ENCODE measurements around the gene CD33.

CD33 gene

DNA sequence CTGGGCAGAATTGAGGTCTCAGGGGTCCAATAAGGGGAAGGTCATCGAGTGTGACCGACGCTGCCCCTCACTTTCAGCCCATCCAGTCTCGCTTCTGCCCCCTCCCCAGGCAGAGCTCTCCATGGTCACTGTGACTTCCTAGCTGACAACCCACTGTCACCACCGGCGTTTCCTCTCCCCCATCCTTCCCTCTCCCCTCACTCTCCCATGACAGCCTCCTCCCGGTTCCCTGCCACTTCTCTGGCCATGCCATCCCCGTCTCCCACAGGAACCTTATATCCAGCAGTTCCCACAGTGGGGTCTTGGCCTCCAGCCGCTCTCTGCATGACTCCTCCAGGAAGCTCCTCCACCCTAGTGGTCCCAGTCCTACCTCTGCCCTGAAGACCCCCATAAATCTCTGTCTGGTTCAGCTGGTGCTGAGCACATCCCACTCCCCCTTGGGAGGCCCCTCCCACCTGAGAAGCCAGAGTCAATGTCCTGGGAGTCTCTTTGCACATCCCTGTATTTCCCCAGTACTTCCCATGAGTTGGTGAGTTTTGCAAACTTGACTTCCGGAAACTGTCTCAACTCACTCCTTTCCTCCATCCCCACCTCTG is 24.7 kb upstream of the CD33 start:
- no peak for TF ChIP-seq MYC (IDR thresholded peaks at IDR 0.05; ENCODE audit: low read depth, low read length)
- TF ChIP-seq MAX (IDR thresholded peaks at IDR 0.05; ENCODE audit: low read depth, low read length), result no peak
- TF ChIP-seq, protein P1, sequence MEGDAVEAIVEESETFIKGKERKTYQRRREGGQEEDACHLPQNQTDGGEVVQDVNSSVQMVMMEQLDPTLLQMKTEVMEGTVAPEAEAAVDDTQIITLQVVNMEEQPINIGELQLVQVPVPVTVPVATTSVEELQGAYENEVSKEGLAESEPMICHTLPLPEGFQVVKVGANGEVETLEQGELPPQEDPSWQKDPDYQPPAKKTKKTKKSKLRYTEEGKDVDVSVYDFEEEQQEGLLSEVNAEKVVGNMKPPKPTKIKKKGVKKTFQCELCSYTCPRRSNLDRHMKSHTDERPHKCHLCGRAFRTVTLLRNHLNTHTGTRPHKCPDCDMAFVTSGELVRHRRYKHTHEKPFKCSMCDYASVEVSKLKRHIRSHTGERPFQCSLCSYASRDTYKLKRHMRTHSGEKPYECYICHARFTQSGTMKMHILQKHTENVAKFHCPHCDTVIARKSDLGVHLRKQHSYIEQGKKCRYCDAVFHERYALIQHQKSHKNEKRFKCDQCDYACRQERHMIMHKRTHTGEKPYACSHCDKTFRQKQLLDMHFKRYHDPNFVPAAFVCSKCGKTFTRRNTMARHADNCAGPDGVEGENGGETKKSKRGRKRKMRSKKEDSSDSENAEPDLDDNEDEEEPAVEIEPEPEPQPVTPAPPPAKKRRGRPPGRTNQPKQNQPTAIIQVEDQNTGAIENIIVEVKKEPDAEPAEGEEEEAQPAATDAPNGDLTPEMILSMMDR (IDR thresholded peaks at IDR 0.05; ENCODE audit: low read depth, low read length), result no peak
- no peak for TF ChIP-seq POLR2A (IDR thresholded peaks at IDR 0.05; ENCODE audit: extremely low read depth, insufficient read length)
- DNase-seq (ENCODE audit: low read depth), result no peak
- H3K4me3 ChIP-seq (ENCODE audit: low read depth, low read length), result no peak overlapping the region

GRCh38 chr19:51201712-51202111 is 23.2 kb upstream of the CD33 start:
- peak; percentile 67 for DNase-seq (ENCODE audit: low read depth)
- TF ChIP-seq MYC (IDR thresholded peaks at IDR 0.05; ENCODE audit: low read depth, low read length) (0 out of 2 replicates have a peak, but pooled peaks have one; percentile 44), MAX (IDR thresholded peaks at IDR 0.05; ENCODE audit: low read depth, low read length) (peak; percentile 93)
- TF ChIP-seq, protein P1 (IDR thresholded peaks at IDR 0.05; ENCODE audit: low read depth, low read length), result no peak
- H3K4me3 ChIP-seq (ENCODE audit: low read depth, low read length), result no peak overlapping the region

GRCh38 chr19:51203916-51204315 is 21.0 kb upstream of the CD33 start:
- no peak overlapping the region for H3K4me3 ChIP-seq (ENCODE audit: low read depth, low read length)
- DNase-seq (ENCODE audit: low read depth), result no peak
- TF ChIP-seq POLR2A (IDR thresholded peaks at IDR 0.05; ENCODE audit: extremely low read depth, insufficient read length) (no peak), MYC (IDR thresholded peaks at IDR 0.05; ENCODE audit: low read depth, low read length) (no peak), MAX (IDR thresholded peaks at IDR 0.05; ENCODE audit: low read depth, low read length) (no peak)
- TF ChIP-seq, protein P1 (IDR thresholded peaks at IDR 0.05; ENCODE audit: low read depth, low read length), result no peak

DNA sequence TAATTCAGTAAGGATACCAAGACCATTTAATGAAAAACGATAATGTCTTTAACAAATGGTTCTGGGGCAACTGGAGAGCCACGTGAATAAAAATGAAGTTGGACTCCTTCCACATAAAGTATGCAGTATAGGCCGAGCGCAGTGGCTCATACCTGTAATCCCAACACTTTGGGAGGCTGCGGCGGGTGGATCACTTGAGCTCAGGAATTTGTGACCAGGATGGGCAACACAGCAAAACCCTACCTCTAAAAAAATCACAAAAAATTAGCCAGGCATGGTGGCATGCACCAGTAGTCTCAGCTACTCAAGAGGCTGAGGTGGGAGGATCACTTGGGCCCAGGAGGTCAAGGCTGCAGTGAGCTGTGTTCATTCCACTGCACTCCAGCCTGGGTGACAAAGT is 20.6 kb upstream of the CD33 start:
- no peak for DNase-seq (ENCODE audit: low read depth)
- no peak overlapping the region for H3K4me3 ChIP-seq (ENCODE audit: low read depth, low read length)
- TF ChIP-seq, protein P1 (IDR thresholded peaks at IDR 0.05; ENCODE audit: low read depth, low read length), result no peak
- TF ChIP-seq MYC (IDR thresholded peaks at IDR 0.05; ENCODE audit: low read depth, low read length) (no peak), POLR2A (IDR thresholded peaks at IDR 0.05; ENCODE audit: extremely low read depth, insufficient read length) (no peak), MAX (IDR thresholded peaks at IDR 0.05; ENCODE audit: low read depth, low read length) (no peak)

DNA sequence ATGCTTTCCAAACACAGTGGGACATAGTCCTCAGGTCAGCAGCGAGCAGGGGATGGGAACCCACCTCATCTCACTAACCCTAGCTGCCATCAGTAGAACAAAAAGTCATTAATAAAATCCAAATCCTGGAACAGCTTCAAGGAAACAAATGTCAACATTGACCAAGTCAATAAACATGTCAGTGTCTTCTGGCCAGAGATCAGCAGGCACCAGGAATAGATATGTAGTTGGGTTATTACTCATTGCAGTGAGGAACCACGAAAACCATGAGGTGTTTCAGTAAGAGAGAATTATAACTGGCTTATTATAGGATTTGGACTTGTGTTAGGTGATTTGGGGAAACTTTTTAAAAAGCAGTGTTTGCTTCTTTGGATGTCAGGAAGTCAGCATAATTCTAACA is 17.1 kb upstream of the CD33 start:
- no peak overlapping the region for H3K4me3 ChIP-seq (ENCODE audit: low read depth, low read length)
- DNase-seq (ENCODE audit: low read depth), result no peak
- TF ChIP-seq, protein P1 (IDR thresholded peaks at IDR 0.05; ENCODE audit: low read depth, low read length), result no peak
- TF ChIP-seq POLR2A (IDR thresholded peaks at IDR 0.05; ENCODE audit: extremely low read depth, insufficient read length) (no peak), MAX (IDR thresholded peaks at IDR 0.05; ENCODE audit: low read depth, low read length) (no peak)

All from NB4 (cell line).